CD8-positive, alpha-beta memory T cell (primary cell): ENCODE results near the gene CNN1. TPM values are rescaled to one million over a fixed set of nuclear protein-coding genes. Genes with fewer than 3 reads are reported as not detected.
A peak's percentile ranks its signal among the peaks of the same experiment; 100 is the strongest.
"Not testable (repeated sequence)": the region's sequence is repeated elsewhere in the genome, so short reads cannot be mapped to it uniquely, and the experiment has no call there.

Source experiments
- CTCF ChIA-PET: fragments of 350-600 bp; sonication (Branson Sonifier 250); formaldehyde crosslinking; loops from one replicate; lab custom pipeline; 2021; ENCODE audit warnings: antibody characterized with exemption; lab: Charles Lee
- POLR2A ChIA-PET: fragments of 350-600 bp; sonication (Branson Sonifier 250); formaldehyde crosslinking; loops from one replicate; lab custom pipeline; 2021; ENCODE audit warnings: antibody characterized with exemption; lab: Charles Lee
- DNase-seq, 5 donors: peaks; one replicate each; pipeline versions ENCODE4 v3.0.0 to v3.0.0-alpha.2; 2020 to 2022; ENCODE audit warnings: mixed read lengths in 1 of 5
- H3K27ac ChIP-seq: one replicate; pipeline ENCODE4 v1.7.0; 2013; ENCODE audit warnings: low read depth, mild to moderate bottlenecking, low read length, moderate library complexity
- H3K27me3 ChIP-seq: 2 replicates; pipeline ENCODE4 v1.7.0; 2013; ENCODE audit warnings: low read length, mild to moderate bottlenecking; ENCODE audit not compliant: insufficient read depth, poor library complexity, severe bottlenecking
- H3K36me3 ChIP-seq: 2 replicates; pipeline ENCODE4 v1.7.0; 2013; ENCODE audit warnings: mild to moderate bottlenecking, low read length, moderate library complexity; ENCODE audit not compliant: insufficient read depth
- H3K4me1 ChIP-seq: 2 replicates; pipeline ENCODE4 v1.7.0; 2013; ENCODE audit warnings: mild to moderate bottlenecking, low read length, moderate library complexity; ENCODE audit not compliant: insufficient read depth
- H3K4me3 ChIP-seq: 2 replicates; pipeline ENCODE4 v1.7.0; 2013; ENCODE audit warnings: mild to moderate bottlenecking, low read length
- H3K9me3 ChIP-seq: 2 replicates; pipeline ENCODE4 v1.7.0; 2013; ENCODE audit warnings: mild to moderate bottlenecking, low read length
- H3K27ac Mint-ChIP-seq, 8 donors: one replicate each; pipeline ENCODE4 v1.8.0; 2020 to 2021; ENCODE audit warnings: mixed read lengths in 8 of 8, mild to moderate bottlenecking in 6 of 8, inconsistent platforms in 3 of 8, moderate library complexity in 3 of 8
- H3K27me3 Mint-ChIP-seq, 2 donors: one replicate each; pipeline ENCODE4 v1.8.0; 2020 to 2021; ENCODE audit warnings: mixed read lengths in 2 of 2, mild to moderate bottlenecking in 1 of 2, moderate library complexity in 1 of 2
- H3K36me3 Mint-ChIP-seq, 3 donors: one replicate each; pipeline ENCODE4 v1.8.0; 2020 to 2021; ENCODE audit warnings: mixed read lengths in 3 of 3, inconsistent platforms in 1 of 3, mild to moderate bottlenecking in 1 of 3
- H3K4me1 Mint-ChIP-seq, 3 donors: one replicate each; pipeline ENCODE4 v1.8.0; 2020 to 2021; ENCODE audit warnings: mixed read lengths in 3 of 3, inconsistent platforms in 1 of 3, mild to moderate bottlenecking in 1 of 3
- H3K4me3 Mint-ChIP-seq, 7 donors: one replicate each; pipeline ENCODE4 v1.8.0; 2020 to 2021; ENCODE audit warnings: mixed read lengths in 7 of 7, mild to moderate bottlenecking in 6 of 7, moderate library complexity in 4 of 7, inconsistent platforms in 2 of 7
- H3K9me3 Mint-ChIP-seq, 5 donors: one replicate each; pipeline ENCODE4 v1.8.0; 2020 to 2022; ENCODE audit warnings: mixed read lengths in 5 of 5, mild to moderate bottlenecking in 3 of 5, moderate library complexity in 2 of 5, inconsistent platforms in 1 of 5
- polyA plus RNA-seq: library from polyadenylated mRNA; unstranded; fragments of 300-500 nt; fragmentation: Illumina TruSeq; gene quantifications from one replicate; pipeline ENCODE4 v1.2.3, GENCODE V29; 2021
- total RNA-seq, 2 experiments: library from RNA; stranded (reverse); gene quantifications; one replicate each; pipeline ENCODE4 v1.2.3, GENCODE V29; 2021

The CNN1 gene
- total and polyA plus RNA-seq, 3 experiments from 2014 or later, result not detected

- ChIA-PET POLR2A (no interaction called here), CTCF (interaction anchor here (1.1 to 2.9 kb wide), 5 partner anchors 18 to 177 kb away, joined by 3 to 14 read pairs (median 6); partner anchors contain the start of gene ACP5)
- DNase-seq, result peak in 4 of 5 donors; percentile 48 to 77 (median 68)
- Mint-ChIP-seq H3K36me3 (peaks cover 0 to 23% (median 2%) of the 10 kb centered on the region in 3 donors), H3K9me3 (no peaks in the 10 kb centered on the region), H3K4me1 (peaks cover 30 to 43% (median 34%) of the 10 kb centered on the region in 3 donors), H3K27me3 (peaks cover 0 to 3% of the 10 kb centered on the region in 2 donors), H3K27ac (peak overlapping the region; percentile 35 to 94 (median 85)), H3K4me3 (peak overlapping the region; percentile 80 to 91 (median 87))
- peaks cover 30% of the 10 kb centered on the region for H3K4me1 ChIP-seq
- no peaks in the 10 kb centered on the region for H3K9me3 ChIP-seq
- peak overlapping the region; percentile 24 for H3K4me3 ChIP-seq
- peak overlapping the region; percentile 75 for H3K27ac ChIP-seq
- H3K36me3 ChIP-seq, result peaks cover under 1% of the 10 kb centered on the region
- no peaks in the 10 kb centered on the region for H3K27me3 ChIP-seq
These were observed 21.9 kb downstream of the CNN1 start for GRCh38 chr19:11560404-11561051.

GRCh38 chr19:11563532-11563931 is 24.9 kb downstream of the CNN1 start:
- no peak overlapping the region for H3K27ac Mint-ChIP-seq
- H3K4me1 Mint-ChIP-seq, result peaks cover 13 to 16% (median 15%) of the 10 kb centered on the region in 3 donors
- ChIA-PET CTCF (interaction anchor here (0.9 to 1.3 kb wide), 2 partner anchors 22 to 81 kb away, joined by 3 read pairs; no protein-coding TSS in a partner anchor), POLR2A (no interaction called here)
- H3K36me3 Mint-ChIP-seq, result peaks cover 0 to 9% (median 0%) of the 10 kb centered on the region in 3 donors
- Histone ChIP-seq H3K27me3 (no peaks in the 10 kb centered on the region), H3K36me3 (no peaks in the 10 kb centered on the region), H3K9me3 (no peaks in the 10 kb centered on the region), H3K4me1 (peaks cover 12% of the 10 kb centered on the region), H3K27ac (peak overlapping the region; percentile 62), H3K4me3 (no peak overlapping the region)
- no peak overlapping the region for H3K4me3 Mint-ChIP-seq
- H3K27me3 Mint-ChIP-seq, result peaks cover 0 to 2% of the 10 kb centered on the region in 2 donors
- no peaks in the 10 kb centered on the region for H3K9me3 Mint-ChIP-seq
- DNase-seq, result no peak

GRCh38 chr19:11564082-11564807 is 25.6 kb downstream of the CNN1 start:
- Histone ChIP-seq H3K27ac (peak overlapping the region; percentile 62), H3K4me1 (peaks cover 11% of the 10 kb centered on the region)
- POLR2A ChIA-PET, H3K36me3 Mint-ChIP-seq, H3K4me3 ChIP-seq, H3K27me3 Mint-ChIP-seq, H3K27me3 ChIP-seq, DNase-seq, H3K36me3 ChIP-seq, H3K4me3 Mint-ChIP-seq, H3K9me3 ChIP-seq, H3K9me3 Mint-ChIP-seq: not testable (repeated sequence)
- CTCF ChIA-PET, result interaction anchor here (0.9 to 1.3 kb wide), 2 partner anchors 21 to 82 kb away, joined by 3 read pairs; no protein-coding TSS in a partner anchor
- H3K4me1 Mint-ChIP-seq, result peaks cover 10 to 13% (median 11%) of the 10 kb centered on the region in 3 donors
- H3K27ac Mint-ChIP-seq, result peak overlapping the region in 1 of 8 donors; percentile 19

GRCh38 chr19:11565649-11565980 is 27.0 kb downstream of the CNN1 start:
- H3K4me1 ChIP-seq, H3K9me3 Mint-ChIP-seq, H3K36me3 Mint-ChIP-seq, H3K27ac Mint-ChIP-seq, H3K4me3 ChIP-seq, H3K4me3 Mint-ChIP-seq, H3K4me1 Mint-ChIP-seq, H3K36me3 ChIP-seq, H3K27me3 Mint-ChIP-seq, POLR2A ChIA-PET, H3K27me3 ChIP-seq, H3K9me3 ChIP-seq, CTCF ChIA-PET, DNase-seq: not testable (repeated sequence)
- H3K27ac ChIP-seq, result peak overlapping the region; percentile 62

GRCh38 chr19:11566164-11566563 is 27.5 kb downstream of the CNN1 start:
- H3K4me1 Mint-ChIP-seq, result peaks cover 0 to 1% (median 0%) of the 10 kb centered on the region in 3 donors
- DNase-seq, result no peak
- no peaks in the 10 kb centered on the region for H3K9me3 Mint-ChIP-seq
- Histone ChIP-seq H3K4me3 (no peak overlapping the region), H3K36me3 (no peaks in the 10 kb centered on the region), H3K27me3 (no peaks in the 10 kb centered on the region), H3K4me1 (no peaks in the 10 kb centered on the region), H3K27ac (no peak overlapping the region), H3K9me3 (no peaks in the 10 kb centered on the region)
- H3K36me3 Mint-ChIP-seq, result peaks cover 0 to 2% (median 0%) of the 10 kb centered on the region in 3 donors
- H3K4me3 Mint-ChIP-seq, result no peak overlapping the region
- CTCF ChIA-PET, result no interaction called here
- peak overlapping the region in 1 of 8 donors; percentile 60 for H3K27ac Mint-ChIP-seq
- POLR2A ChIA-PET, result no interaction called here
- H3K27me3 Mint-ChIP-seq, result no peaks in the 10 kb centered on the region

- peaks cover 0 to 3% (median 0%) of the 10 kb centered on the region in 3 donors for H3K4me1 Mint-ChIP-seq
- Histone ChIP-seq H3K36me3 (no peaks in the 10 kb centered on the region), H3K4me3 (no peak overlapping the region), H3K27ac (peak overlapping the region; percentile 1), H3K4me1 (no peaks in the 10 kb centered on the region), H3K27me3 (no peaks in the 10 kb centered on the region), H3K9me3 (no peaks in the 10 kb centered on the region)
- H3K27ac Mint-ChIP-seq, result no peak overlapping the region
- ChIA-PET POLR2A (no interaction called here), CTCF (no interaction called here)
- H3K4me3 Mint-ChIP-seq, result no peak overlapping the region
- peaks cover 0 to 4% (median 0%) of the 10 kb centered on the region in 3 donors for H3K36me3 Mint-ChIP-seq
- DNase-seq, result no peak
- H3K9me3 Mint-ChIP-seq, result no peaks in the 10 kb centered on the region
- no peaks in the 10 kb centered on the region for H3K27me3 Mint-ChIP-seq
These were observed 31.4 kb downstream of the CNN1 start for GRCh38 chr19:11570039-11570462.

GRCh38 chr19:11573354-11573753 is 34.7 kb downstream of the CNN1 start:
- H3K9me3 Mint-ChIP-seq, H3K27me3 ChIP-seq, H3K4me3 ChIP-seq, H3K27me3 Mint-ChIP-seq, H3K27ac ChIP-seq, H3K36me3 ChIP-seq, POLR2A ChIA-PET, H3K9me3 ChIP-seq, H3K4me3 Mint-ChIP-seq, DNase-seq: not testable (repeated sequence)
- peaks cover 11% of the 10 kb centered on the region for H3K4me1 ChIP-seq
- Mint-ChIP-seq H3K27ac (peak overlapping the region in 1 of 8 donors; percentile 54), H3K36me3 (peaks cover 0 to 18% (median 1%) of the 10 kb centered on the region in 3 donors), H3K4me1 (peaks cover 5 to 20% (median 6%) of the 10 kb centered on the region in 3 donors)
- CTCF ChIA-PET, result interaction anchor here (1.1 to 1.6 kb wide), 2 partner anchors 9 to 15 kb away, joined by 3 to 5 read pairs; no protein-coding TSS in a partner anchor

GRCh38 chr19:11573763-11574162 is 35.1 kb downstream of the CNN1 start:
- H3K4me1 Mint-ChIP-seq, result peaks cover 5 to 23% (median 6%) of the 10 kb centered on the region in 3 donors
- H3K4me3 Mint-ChIP-seq, H3K27ac ChIP-seq, H3K9me3 Mint-ChIP-seq, DNase-seq, H3K27me3 Mint-ChIP-seq, H3K27me3 ChIP-seq, POLR2A ChIA-PET, H3K9me3 ChIP-seq, H3K36me3 ChIP-seq, H3K4me3 ChIP-seq: not testable (repeated sequence)
- peaks cover 16% of the 10 kb centered on the region for H3K4me1 ChIP-seq
- peaks cover 0 to 18% (median 1%) of the 10 kb centered on the region in 3 donors for H3K36me3 Mint-ChIP-seq
- CTCF ChIA-PET, result interaction anchor here (1.6 kb wide), 1 partner anchor 9 kb away, joined by 3 read pairs; no protein-coding TSS in a partner anchor
- peak overlapping the region in 1 of 8 donors; percentile 61 for H3K27ac Mint-ChIP-seq
